ENCODE results near the gene CHD2.

Gene CHD2

DNA sequence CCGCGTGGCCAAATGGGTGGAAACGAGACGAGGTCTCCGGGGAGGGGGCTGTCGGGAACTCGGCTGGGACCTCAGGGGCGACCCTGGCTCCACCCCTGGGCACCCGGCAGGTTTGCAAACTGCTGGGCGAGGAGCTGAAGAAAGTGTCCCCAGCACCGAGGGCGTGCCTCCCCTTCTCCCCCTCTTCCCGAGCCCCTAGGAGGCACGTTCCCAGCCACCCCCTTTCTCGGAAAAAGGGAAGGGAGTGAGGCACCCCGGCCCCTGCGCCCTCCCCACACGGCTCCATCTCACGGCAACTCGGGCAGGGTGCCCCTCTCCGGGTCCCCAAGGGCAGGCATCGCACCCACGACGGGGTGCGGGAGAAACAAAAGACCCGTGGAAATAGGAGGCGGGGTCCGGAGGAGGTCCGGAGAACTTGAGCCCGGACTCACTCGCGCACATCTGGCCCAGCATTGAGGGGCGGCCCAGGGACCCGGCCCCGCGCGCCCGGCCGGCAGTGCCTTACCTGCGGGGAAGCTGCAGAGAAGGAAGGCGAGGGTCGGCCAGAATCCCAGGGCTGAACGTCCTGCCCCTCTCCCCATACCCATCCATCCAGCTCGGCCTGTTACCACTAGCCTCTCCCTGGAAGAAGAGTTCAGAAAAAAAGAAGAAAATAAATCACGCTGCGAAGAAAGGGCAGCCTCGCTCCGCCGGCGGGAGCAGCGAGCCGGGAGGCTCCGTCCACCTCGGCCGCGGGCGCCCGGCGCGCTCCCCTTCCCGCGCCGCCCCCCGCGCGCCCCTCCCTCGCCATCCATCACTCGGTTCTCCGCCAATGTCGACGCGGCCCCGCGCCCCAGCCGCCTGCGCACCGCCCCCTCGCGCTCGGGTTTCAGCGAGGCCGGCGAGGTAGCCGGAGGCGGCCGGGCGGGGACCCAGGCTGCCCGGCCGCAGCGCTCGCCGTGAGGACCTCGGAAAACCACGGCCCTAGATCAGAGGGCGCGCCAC is 172.6 kb downstream of the CHD2 start:
- DNase-seq = no peak

DNA sequence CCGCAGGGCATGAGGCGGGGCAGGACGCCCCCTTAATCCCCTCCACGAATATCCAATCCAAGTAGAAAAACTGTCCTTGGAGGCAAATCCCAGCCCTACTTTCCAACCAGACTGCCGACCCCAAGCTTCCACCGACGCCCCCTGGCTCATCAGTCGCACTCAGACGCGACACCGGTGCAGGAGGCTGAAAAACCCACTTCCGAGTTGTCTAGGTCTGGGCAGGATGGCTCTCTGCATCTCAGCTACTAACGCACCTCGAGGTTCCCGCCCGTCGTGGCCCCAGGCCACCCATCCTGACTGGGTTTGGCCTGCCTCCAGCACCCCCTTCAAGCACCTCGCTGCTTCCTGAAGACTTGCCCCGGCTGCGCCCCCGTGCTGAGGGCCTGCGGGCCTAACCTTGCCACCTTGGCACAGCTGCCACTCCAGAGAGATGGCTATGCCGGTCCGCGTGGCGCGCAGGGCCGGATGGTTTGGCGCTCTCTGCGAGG is 173.4 kb downstream of the CHD2 start:
- no peak for DNase-seq

DNA sequence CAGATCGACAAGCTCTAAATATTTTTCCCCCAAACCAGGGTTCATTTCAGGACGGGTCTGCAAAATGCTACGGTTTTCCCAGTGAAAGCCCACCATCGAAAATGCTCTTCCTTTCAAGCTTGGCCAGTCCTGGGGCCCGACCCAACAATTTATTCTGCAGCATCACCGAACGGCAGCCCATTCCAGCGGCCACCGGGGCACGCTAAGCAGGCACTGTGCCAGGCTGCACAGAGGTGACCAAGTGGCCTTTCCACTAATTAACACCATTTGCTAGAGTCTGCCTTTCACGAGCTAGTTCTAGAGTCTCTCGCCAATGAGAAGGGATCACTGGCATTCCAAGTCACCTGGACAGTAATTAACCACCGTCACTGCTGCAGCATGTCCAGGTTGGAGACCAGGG is 174.5 kb downstream of the CHD2 start:
- no peak for DNase-seq

DNA sequence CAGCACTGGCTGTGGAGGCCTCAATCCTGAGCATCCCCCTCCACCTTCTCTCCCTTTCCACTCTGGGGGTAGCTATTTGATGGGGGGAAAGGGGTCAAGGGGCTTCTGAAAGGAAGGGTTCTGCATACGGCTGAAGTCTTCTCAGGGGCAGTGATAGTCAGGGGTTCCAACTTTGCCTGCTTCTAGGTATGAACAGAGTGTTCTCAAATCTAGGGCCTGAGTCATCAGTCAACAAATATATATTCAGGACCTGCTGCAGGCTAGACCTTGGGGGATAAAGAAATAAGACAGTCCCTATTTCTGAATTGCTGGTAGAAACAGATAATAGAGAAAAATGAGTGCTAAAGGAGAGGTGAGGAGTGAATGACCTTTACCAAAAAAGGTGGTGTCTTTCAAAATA is 176.1 kb downstream of the CHD2 start:
- no peak for DNase-seq

DNA sequence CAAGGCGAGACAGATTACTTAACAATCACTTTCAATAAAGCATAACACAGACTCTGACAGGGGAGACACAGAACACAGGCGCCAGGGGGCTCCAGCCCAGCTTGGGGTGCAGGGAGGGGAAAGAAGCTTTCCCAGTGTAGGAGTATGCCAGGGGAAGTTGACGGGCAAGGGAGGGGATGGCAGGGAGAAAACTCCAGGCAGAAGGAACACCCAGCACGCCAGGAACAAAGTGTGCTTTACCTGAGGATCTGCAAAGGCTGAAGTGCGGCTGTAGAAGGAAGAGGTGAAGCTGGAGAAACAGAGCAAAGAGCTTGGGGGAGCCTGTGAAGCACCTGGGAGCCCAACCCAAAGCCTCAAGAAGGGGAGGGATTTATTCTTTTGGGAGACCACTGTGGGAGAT is 176.8 kb downstream of the CHD2 start:
- no peak for DNase-seq
